Measurements from ENCODE around the gene LYRM4. TPM values are rescaled to one million over a fixed set of nuclear protein-coding genes. Genes with fewer than 3 reads are reported as not detected.
A peak's percentile ranks its signal among the peaks of the same experiment; 100 is the strongest.

The LYRM4 gene
- total RNA-seq, 4 donors from 2014 or later: 21.4 to 47.8 (median 26.2) TPM

DNA sequence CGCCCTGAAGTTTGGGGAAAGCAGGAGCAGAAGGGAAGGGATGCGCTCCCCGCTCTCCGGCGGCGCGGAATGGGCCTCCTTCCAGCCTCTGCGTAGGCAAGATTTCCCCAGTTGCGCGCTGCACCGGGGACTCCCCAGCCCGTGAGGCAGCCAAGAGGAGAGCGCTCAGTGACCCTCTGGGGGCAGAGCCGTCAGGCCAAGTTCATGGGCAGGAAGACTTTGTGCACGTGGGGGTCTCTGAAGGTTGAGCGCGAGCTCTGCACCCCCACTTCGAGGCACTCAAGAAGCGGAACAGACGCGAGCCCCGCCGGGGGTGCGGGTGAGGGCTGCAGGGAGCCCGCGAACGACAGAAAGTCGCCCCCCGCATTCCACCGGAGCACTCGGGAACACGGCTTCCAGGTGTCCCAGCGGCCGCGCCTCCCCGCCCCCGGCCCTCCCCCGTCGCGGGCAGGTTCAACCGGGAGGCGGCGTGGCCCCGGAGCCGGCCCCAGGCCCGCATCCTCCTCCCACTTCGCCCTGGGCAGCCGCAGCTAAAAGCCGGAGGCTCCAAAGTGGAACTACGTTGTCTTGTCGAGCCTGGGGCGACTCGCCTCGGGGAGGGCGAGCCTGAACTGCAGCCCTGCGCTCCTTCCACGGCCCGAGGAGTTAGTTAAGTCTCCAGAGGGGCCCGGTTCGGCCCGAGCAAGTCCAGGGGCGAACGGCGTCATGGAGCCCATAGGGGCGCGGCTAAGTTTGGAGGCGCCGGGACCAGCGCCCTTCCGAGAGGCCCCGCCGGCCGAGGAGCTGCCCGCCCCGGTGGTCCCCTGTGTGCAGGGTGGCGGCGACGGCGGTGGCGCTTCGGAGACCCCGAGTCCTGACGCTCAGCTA is 175.7 kb downstream of the LYRM4 start, which contains the start of gene PPP1R3G:
TSS of gene PPP1R3G (plus strand) at position 561 of the 867 bp plus-strand sequence. CDS start at position 706, 145 bp downstream.
- DNase-seq (ENCODE audit: low spot score): no peak
- TF ChIP-seq, protein P1, sequence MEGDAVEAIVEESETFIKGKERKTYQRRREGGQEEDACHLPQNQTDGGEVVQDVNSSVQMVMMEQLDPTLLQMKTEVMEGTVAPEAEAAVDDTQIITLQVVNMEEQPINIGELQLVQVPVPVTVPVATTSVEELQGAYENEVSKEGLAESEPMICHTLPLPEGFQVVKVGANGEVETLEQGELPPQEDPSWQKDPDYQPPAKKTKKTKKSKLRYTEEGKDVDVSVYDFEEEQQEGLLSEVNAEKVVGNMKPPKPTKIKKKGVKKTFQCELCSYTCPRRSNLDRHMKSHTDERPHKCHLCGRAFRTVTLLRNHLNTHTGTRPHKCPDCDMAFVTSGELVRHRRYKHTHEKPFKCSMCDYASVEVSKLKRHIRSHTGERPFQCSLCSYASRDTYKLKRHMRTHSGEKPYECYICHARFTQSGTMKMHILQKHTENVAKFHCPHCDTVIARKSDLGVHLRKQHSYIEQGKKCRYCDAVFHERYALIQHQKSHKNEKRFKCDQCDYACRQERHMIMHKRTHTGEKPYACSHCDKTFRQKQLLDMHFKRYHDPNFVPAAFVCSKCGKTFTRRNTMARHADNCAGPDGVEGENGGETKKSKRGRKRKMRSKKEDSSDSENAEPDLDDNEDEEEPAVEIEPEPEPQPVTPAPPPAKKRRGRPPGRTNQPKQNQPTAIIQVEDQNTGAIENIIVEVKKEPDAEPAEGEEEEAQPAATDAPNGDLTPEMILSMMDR (IDR thresholded peaks at IDR 0.05): no peak

DNA sequence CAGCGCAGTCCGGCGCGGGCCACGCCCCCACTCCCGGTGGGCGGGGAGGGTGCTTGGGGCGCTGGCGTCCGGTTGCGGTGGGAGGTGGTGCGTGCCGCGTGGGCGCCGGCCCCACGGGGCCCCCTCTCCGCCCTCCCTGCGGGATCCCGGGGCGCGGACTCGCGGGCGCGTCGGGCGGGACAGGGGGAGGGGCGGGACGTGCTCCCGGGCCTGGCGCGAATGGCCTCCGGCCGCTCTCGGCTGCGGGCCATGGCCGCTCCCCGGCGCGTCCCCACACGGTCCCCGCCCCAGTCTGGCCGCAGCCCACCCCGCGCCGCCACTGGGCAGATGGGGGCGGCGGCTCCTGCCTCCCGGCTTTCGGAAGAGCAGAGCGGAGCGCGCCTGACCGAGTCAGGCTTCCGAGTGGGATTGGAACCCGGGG is 176.4 kb downstream of the LYRM4 start:
- ATAC-seq (ENCODE audit: low FRiP score): peak; percentile 43
- TF ChIP-seq, protein P1 (IDR thresholded peaks at IDR 0.05): no peak
- no peak for DNase-seq (ENCODE audit: low spot score)

More for the DNA sequence above, 175.7 kb downstream of the LYRM4 start, which contains the start of gene PPP1R3G:
- peak; percentile 62 for ATAC-seq (ENCODE audit: low FRiP score)

DNA sequence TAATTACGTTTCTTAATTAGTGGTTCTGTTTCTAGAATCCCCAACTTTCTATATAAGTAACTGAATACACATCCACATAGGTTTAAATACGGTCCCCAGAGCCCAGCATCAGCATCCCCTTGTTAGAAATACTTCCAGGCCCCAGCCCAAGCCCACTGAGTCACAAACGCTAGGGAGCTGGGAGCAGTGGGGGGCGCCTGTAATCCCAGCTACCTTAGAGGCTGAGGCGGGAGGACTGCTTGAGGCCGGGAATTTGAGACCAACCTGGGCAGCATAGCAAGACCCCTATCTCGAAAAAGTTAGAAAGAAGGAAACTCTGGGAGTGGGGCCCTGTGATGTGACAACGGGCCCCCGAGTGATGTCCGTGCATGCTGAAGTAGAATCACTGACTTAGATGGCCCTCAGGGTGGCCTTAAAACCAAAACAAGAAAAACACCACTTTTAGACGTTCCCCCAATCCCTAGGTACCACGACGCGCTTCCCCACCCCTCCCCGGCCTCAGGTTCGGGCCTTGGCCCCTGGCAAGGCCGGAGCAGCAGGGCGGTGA is 176.9 kb downstream of the LYRM4 start:
- TF ChIP-seq, protein P1 (IDR thresholded peaks at IDR 0.05): no peak

DNA sequence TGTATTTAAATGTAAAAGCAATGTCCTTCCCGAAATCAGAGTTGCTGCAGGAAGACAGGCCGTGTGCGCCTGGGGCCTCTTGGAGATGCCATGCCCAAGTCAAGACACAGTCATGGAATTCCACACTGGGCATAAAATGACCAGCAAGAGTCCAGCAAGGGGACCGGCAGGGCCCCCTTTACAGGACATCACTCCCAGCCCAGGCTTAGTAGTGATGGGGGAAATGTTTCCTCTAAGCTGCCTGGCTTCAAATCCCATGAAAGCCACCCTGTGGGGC is 177.5 kb downstream of the LYRM4 start:
- TF ChIP-seq, protein P1 (IDR thresholded peaks at IDR 0.05): no peak
- DNase-seq (ENCODE audit: low spot score): no peak
- no peak for ATAC-seq (ENCODE audit: low FRiP score)

More for the DNA sequence above, 176.9 kb downstream of the LYRM4 start:
- no peak for ATAC-seq (ENCODE audit: low FRiP score)
- DNase-seq (ENCODE audit: low spot score): no peak

DNA sequence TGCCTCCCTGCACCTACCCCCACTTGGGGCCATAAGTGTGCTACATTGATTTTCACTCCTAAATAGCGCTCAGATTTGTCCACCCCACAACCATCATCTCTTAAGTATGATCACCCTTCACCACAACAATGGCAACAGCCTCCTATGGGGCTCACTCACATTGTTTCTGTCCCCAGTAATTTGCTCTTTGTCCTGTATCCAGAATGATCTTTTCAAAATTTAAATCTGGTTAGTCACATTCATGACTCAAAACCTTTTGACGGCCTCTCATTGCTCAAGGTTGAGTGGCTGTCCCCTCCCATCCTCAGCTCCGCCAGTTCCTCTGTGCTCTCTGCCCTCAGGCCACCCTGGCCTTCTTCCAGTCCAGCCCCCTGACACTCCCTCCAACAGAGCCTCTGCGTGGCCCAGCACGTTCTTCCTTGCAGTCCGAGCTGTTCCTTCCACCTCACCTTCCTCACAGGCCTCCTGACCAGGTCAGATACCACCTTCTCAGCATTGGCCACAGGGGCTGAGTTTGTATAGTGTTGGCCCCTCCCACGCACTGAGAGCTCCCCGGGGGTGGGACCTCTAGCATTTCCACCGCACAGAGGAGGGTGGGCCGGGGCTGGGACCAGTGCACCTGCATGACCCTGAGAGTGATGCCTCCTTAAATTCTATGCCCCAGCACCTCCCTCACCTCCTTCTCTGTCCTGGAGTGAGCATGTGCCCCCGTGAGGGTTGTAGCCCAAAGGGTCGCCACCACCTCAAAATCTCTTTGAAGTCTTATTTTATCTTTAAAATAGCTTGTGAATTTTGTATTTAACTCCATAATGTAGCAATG is 178.1 kb downstream of the LYRM4 start:
- no peak for ATAC-seq (ENCODE audit: low FRiP score)
- no peak for DNase-seq (ENCODE audit: low spot score)
- TF ChIP-seq, protein P1 (IDR thresholded peaks at IDR 0.05): no peak

DNA sequence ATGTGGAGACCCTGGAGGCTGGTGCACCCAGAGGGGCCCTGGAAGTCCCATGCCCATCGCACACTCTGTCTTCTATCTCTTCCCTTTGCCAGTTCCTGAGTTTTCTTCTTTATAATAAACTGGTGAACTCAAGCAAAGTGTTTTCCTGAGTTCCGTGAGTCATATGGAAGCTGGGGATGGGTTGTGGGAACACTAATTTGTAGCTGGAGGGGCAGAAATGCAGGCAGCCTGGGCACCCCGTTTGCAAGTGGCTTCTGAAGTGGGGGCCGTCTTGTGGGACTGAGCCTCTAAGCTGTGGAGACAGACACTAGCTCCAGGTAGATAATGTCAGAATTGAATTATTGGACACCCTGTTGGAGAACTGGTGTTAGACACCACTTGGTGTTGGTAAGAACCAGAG is 178.8 kb downstream of the LYRM4 start:
- DNase-seq (ENCODE audit: low spot score) (no peak), ATAC-seq (ENCODE audit: low FRiP score) (no peak)
- TF ChIP-seq, protein P1 (IDR thresholded peaks at IDR 0.05): no peak

All from omental fat pad (tissue), 4 donors.